Prostate gland (tissue), 2 donors: ENCODE results near the gene HOXA11.

Experiments used
- CTCF ChIP-seq, 4 experiments: fragments of 200-600 bp in 2 of 4; fragments of 450-650 bp in 2 of 4; sonication (generic) in 2 of 4; IDR thresholded peaks; 1 replicate in 3 of 4; 2 replicates in 1 of 4; pipeline ENCODE4 v1.5.1; 2016 to 2019; ENCODE audit warnings: antibody characterized with exemption in 4 of 4, mild to moderate bottlenecking in 2 of 4, moderate library complexity in 2 of 4
- POLR2A ChIP-seq: fragments of 450-650 bp; IDR thresholded peaks from one replicate; pipeline ENCODE4 v1.6.1; 2016; ENCODE audit warnings: antibody characterized with exemption, mild to moderate bottlenecking
- POLR2AphosphoS5 ChIP-seq: sonication (generic); formaldehyde crosslinking; IDR thresholded peaks from one replicate; pipeline ENCODE4 v1.6.1; 2017; ENCODE audit warnings: antibody characterized with exemption

- TF ChIP-seq POLR2A (no peak), CTCF (IDR thresholded peaks at IDR 0.05) (no peak), POLR2AphosphoS5 (no peak)
Measured at GRCh38 chr7:27223941-27224575, 39.0 kb upstream of the HOXA11 start.
